MCF 10A (cell line): ENCODE data around the gene CAPN11. TPM values are rescaled to one million over a fixed set of nuclear protein-coding genes. Genes with fewer than 3 reads are reported as not detected.

Experiments used
- BruUV-seq: library from RNA; stranded (reverse); fragments of 400-500 nt; replicated peaks from 2 replicates; lab custom pipeline; 2021; lab: Mats Ljungman, UMichigan
- CTCF ChIA-PET: fragments of 300-600 bp; sonication (Branson Sonifier 250); formaldehyde crosslinking; extraction: SDS; loops from one replicate; lab custom pipeline; 2021; ENCODE audit warnings: antibody characterized with exemption, inconsistent platforms; lab: Yijun Ruan, JAX
- POLR2A ChIA-PET: fragments of 300-600, 350-650 bp; sonication (Branson Sonifier 250); formaldehyde crosslinking; extraction: SDS; loops from one replicate; lab custom pipeline; 2020; ENCODE audit warnings: antibody characterized with exemption, inconsistent platforms; lab: Yijun Ruan, JAX
- DNase-seq: peaks from one replicate; pipeline ENCODE4 v3.0.0-alpha.2; 2018; ENCODE audit not compliant: unreplicated experiment
- H3K27ac Mint-ChIP-seq: one replicate; pipeline ENCODE4 v1.8.0; 2022; ENCODE audit warnings: mild to moderate bottlenecking, low read depth, mixed read lengths; ENCODE audit not compliant: unreplicated experiment
- H3K27me3 Mint-ChIP-seq: one replicate; pipeline ENCODE4 v1.8.0; 2022; ENCODE audit warnings: mixed read lengths; ENCODE audit not compliant: insufficient read depth, unreplicated experiment
- H3K36me3 Mint-ChIP-seq: one replicate; pipeline ENCODE4 v1.8.0; 2022; ENCODE audit warnings: mild to moderate bottlenecking, moderate library complexity, mixed read lengths; ENCODE audit not compliant: insufficient read depth, unreplicated experiment
- H3K4me1 Mint-ChIP-seq: one replicate; pipeline ENCODE4 v1.8.0; 2022; ENCODE audit warnings: mixed read lengths; ENCODE audit not compliant: insufficient read depth, unreplicated experiment
- H3K4me3 Mint-ChIP-seq: one replicate; pipeline ENCODE4 v1.8.0; 2022; ENCODE audit warnings: mild to moderate bottlenecking, moderate library complexity, mixed read lengths; ENCODE audit not compliant: unreplicated experiment
- H3K9me3 Mint-ChIP-seq: one replicate; pipeline ENCODE4 v1.8.0; 2022; ENCODE audit warnings: mixed read lengths; ENCODE audit not compliant: unreplicated experiment
- intact Hi-C: fragments of 100-400 bp; cut with micrococcal nuclease; formaldehyde crosslinking; loops from 2 replicates; pipeline ENCODE4 v1.14.1; 2022
- total RNA-seq: library from RNA; stranded (reverse); gene quantifications from 2 replicates; pipeline ENCODE4 v1.2.3, GENCODE V29; 2022
- TF ChIP-seq, protein P1 (sequence below): fragments of 200-600 bp; IDR thresholded peaks from one replicate; pipeline ENCODE4 v1.8.0; 2022; ENCODE audit warnings: antibody characterized with exemption, mild to moderate bottlenecking; ENCODE audit not compliant: unreplicated experiment

Gene CAPN11
- total RNA-seq, 1 experiment from 2014 or later = not detected

DNA sequence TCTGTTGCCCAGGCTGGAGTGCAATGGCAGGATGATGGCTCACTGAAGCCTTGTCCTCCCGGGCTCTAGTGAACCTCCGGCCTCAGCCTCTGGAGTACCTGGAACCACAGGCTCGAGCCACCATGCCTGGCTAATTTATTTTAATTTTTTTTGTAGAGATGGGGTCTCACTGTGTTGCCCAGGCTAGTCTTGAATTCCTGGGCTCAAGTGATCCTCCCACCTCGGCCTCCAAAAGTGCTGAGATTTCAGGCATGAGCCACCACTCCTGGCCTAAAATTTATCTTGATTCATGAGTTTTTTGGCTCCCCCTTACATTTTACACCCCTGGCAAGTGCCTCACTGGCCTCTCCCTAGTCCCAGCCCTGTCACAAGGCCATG lies 62.3 kb downstream of the CAPN11 start:
- peak overlapping the region; percentile 47 for H3K4me3 Mint-ChIP-seq
- BruUV-seq = no TSS peak
- TF ChIP-seq, protein P1, sequence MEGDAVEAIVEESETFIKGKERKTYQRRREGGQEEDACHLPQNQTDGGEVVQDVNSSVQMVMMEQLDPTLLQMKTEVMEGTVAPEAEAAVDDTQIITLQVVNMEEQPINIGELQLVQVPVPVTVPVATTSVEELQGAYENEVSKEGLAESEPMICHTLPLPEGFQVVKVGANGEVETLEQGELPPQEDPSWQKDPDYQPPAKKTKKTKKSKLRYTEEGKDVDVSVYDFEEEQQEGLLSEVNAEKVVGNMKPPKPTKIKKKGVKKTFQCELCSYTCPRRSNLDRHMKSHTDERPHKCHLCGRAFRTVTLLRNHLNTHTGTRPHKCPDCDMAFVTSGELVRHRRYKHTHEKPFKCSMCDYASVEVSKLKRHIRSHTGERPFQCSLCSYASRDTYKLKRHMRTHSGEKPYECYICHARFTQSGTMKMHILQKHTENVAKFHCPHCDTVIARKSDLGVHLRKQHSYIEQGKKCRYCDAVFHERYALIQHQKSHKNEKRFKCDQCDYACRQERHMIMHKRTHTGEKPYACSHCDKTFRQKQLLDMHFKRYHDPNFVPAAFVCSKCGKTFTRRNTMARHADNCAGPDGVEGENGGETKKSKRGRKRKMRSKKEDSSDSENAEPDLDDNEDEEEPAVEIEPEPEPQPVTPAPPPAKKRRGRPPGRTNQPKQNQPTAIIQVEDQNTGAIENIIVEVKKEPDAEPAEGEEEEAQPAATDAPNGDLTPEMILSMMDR = no peak
- CTCF ChIA-PET = interaction anchor here (0.6 to 6.0 kb wide), 15 partner anchors 13 to 448 kb away, joined by 3 to 52 read pairs (median 4); partner anchors contain the start of gene SLC35B2
- POLR2A ChIA-PET = interaction anchor here (1.2 to 5.4 kb wide), 5 partner anchors 15 to 36 kb away, joined by 5 to 62 read pairs (median 8); partner anchors contain the start of genes HSP90AB1 and SLC35B2
- intact Hi-C loops = loop anchor here (1.0 to 2.0 kb wide), 3 partner anchors 16 to 48 kb away; partner anchors contain the start of gene SLC35B2
- H3K27ac Mint-ChIP-seq = peak overlapping the region; percentile 89
- H3K9me3 Mint-ChIP-seq = no peaks in the 10 kb centered on the region
- peaks cover 33% of the 10 kb centered on the region for H3K4me1 Mint-ChIP-seq
- no peaks in the 10 kb centered on the region for H3K27me3 Mint-ChIP-seq
- H3K36me3 Mint-ChIP-seq = no peaks in the 10 kb centered on the region
- DNase-seq = no peak

DNA sequence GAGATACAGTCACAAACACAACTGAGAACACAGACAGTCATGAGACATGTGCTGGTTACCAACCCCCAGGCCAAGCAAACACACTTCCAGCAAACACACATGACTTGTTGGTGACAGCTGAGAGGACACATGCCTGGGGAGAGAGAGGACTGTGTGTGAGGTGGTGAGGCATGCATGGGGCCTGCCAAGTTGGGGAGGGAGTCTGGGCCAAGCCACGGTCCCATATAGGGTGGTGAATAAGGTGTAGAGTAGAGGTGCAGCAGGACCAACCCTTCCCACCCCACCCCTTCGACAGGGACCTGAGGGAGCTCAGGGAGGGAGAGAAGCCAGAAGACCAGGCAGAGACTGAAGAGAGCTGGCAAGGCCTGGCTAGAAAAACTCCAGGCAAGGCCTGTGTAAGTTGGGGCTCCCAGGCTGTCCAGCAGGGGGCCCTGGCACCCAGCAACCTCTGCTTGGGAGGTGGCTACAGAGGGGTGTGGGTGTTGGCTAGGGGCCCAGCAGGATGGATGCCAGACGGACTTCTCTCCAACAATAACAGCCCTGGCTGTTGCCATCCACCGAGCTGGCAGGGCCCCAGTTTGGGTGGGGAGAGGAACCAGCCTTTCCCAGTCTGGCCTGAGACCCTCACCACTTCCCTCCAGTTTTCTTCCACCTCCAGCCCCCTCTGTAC lies 62.8 kb downstream of the CAPN11 start:
- DNase-seq = peak; percentile 96
- Mint-ChIP-seq H3K9me3 (no peaks in the 10 kb centered on the region), H3K27me3 (no peaks in the 10 kb centered on the region), H3K27ac (peak overlapping the region; percentile 89), H3K4me1 (peaks cover 37% of the 10 kb centered on the region), H3K36me3 (no peaks in the 10 kb centered on the region), H3K4me3 (peak overlapping the region; percentile 47)
- CTCF ChIA-PET = interaction anchor here (0.6 to 6.0 kb wide), 17 partner anchors 9 to 1260 kb away, joined by 3 to 52 read pairs (median 4); partner anchors contain the start of gene SLC35B2
- TF ChIP-seq, protein P1 = peak; percentile 76
- intact Hi-C loops = loop anchor here (1.0 to 2.0 kb wide), 3 partner anchors 16 to 49 kb away; partner anchors contain the start of gene SLC35B2
- BruUV-seq = no TSS peak
- POLR2A ChIA-PET = interaction anchor here (1.0 to 5.4 kb wide), 7 partner anchors 9 to 35 kb away, joined by 3 to 62 read pairs (median 6); partner anchors contain the start of genes HSP90AB1 and SLC35B2

- Mint-ChIP-seq H3K27ac (peak overlapping the region; percentile 89), H3K4me1 (peaks cover 43% of the 10 kb centered on the region), H3K27me3 (no peaks in the 10 kb centered on the region), H3K36me3 (no peaks in the 10 kb centered on the region), H3K4me3 (peak overlapping the region; percentile 47), H3K9me3 (no peaks in the 10 kb centered on the region)
- POLR2A ChIA-PET = interaction anchor here (1.0 to 5.4 kb wide), 7 partner anchors 10 to 35 kb away, joined by 3 to 62 read pairs (median 6); partner anchors contain the start of genes HSP90AB1 and SLC35B2
- intact Hi-C loops = loop anchor here (1.0 to 2.0 kb wide), 3 partner anchors 15 to 49 kb away; partner anchors contain the start of gene SLC35B2
- BruUV-seq = no TSS peak
- CTCF ChIA-PET = interaction anchor here (0.6 to 6.0 kb wide), 13 partner anchors 9 to 1260 kb away, joined by 3 to 52 read pairs (median 4); partner anchors contain the start of gene SLC35B2
- no peak for DNase-seq
- TF ChIP-seq, protein P1 = no peak
These were observed 63.3 kb downstream of the CAPN11 start for GRCh38 chr6:44221961-44222335.
